IMR-90 (cell line): ENCODE results near the gene NMT1. TPM values are rescaled to one million over a fixed set of nuclear protein-coding genes. Genes with fewer than 3 reads are reported as not detected.

Experiments
- ATAC-seq: fragments of 200-7000 bp; cut with Tn5 transposase; 2 replicates; pipeline ENCODE4 v1.9.1; 2020; ENCODE audit warnings: low read depth, mild to moderate bottlenecking, moderate library complexity
- BruUV-seq: library from RNA; stranded (reverse); fragments of 400-500 nt; replicated peaks from 2 replicates; lab custom pipeline; 2021; lab: Mats Ljungman, UMichigan
- CTCF ChIA-PET: fragments of 300-600 bp; formaldehyde crosslinking; extraction: SDS; loops from one replicate; lab custom pipeline; 2021; ENCODE audit warnings: antibody characterized with exemption; lab: Yijun Ruan, JAX
- POLR2A ChIA-PET: fragments of 300-600 bp; sonication (Branson Sonifier 250); formaldehyde crosslinking; loops from one replicate; lab custom pipeline; 2022; ENCODE audit warnings: antibody characterized with exemption; ENCODE audit not compliant: unreplicated experiment; lab: Charles Lee
- DNase-seq: peaks from one replicate; pipeline ENCODE4 v3.0.0; 2013
- H2AFZ ChIP-seq: replicated peaks from 2 replicates; pipeline ENCODE3; 2013; ENCODE audit warnings: low read length, mild to moderate bottlenecking; ENCODE audit not compliant: poor library complexity
- H2AK5ac ChIP-seq: 2 replicates; pipeline ENCODE4 v1.6.1; 2013; ENCODE audit warnings: low read depth, low read length, inconsistent platforms
- H2AK9ac ChIP-seq: replicated peaks from 2 replicates; pipeline ENCODE3; 2013; ENCODE audit warnings: mild to moderate bottlenecking, low read depth, low read length, moderate library complexity; ENCODE audit not compliant: poor library complexity
- H2BK120ac ChIP-seq: 2 replicates; pipeline ENCODE4 v1.6.1; 2013; ENCODE audit warnings: low read depth, low read length, inconsistent platforms
- H2BK15ac ChIP-seq: 3 replicates; pipeline ENCODE4 v1.6.1; 2013; ENCODE audit warnings: low read depth, low read length, inconsistent platforms
- H2BK20ac ChIP-seq: 2 replicates; pipeline ENCODE4 v1.6.1; 2013; ENCODE audit warnings: low read depth, mild to moderate bottlenecking, inconsistent platforms, low read length, moderate library complexity
- H2BK5ac ChIP-seq: 2 replicates; pipeline ENCODE4 v1.6.1; 2013; ENCODE audit warnings: mild to moderate bottlenecking, low read depth, low read length, inconsistent platforms; ENCODE audit not compliant: poor library complexity, severe bottlenecking
- H3K14ac ChIP-seq: replicated peaks from 2 replicates; pipeline ENCODE4 v1.6.1; 2013; ENCODE audit warnings: low read depth, low read length, inconsistent platforms
- H3K18ac ChIP-seq: 2 replicates; pipeline ENCODE4 v1.6.1; 2013; ENCODE audit warnings: low read depth, low read length, control low read depth
- H3K23ac ChIP-seq: 2 replicates; pipeline ENCODE4 v1.6.1; 2013; ENCODE audit warnings: low read depth, low read length, inconsistent platforms
- H3K27ac ChIP-seq: 2 replicates; pipeline ENCODE4 v1.5.1; 2013; ENCODE audit warnings: mild to moderate bottlenecking, control low read depth, low read length; ENCODE audit not compliant: insufficient read depth
- H3K27me3 ChIP-seq: 2 replicates; pipeline ENCODE4 v1.6.1; 2013; ENCODE audit warnings: low read length; ENCODE audit not compliant: control insufficient read depth, insufficient read depth
- H3K36me3 ChIP-seq: 2 replicates; pipeline ENCODE4 v1.6.1; 2013; ENCODE audit warnings: low read length, mixed read lengths; ENCODE audit not compliant: control insufficient read depth, insufficient read depth
- H3K4ac ChIP-seq: 2 replicates; pipeline ENCODE4 v1.6.1; 2013; ENCODE audit warnings: low read depth, low read length, inconsistent platforms
- H3K4me1 ChIP-seq: 2 replicates; pipeline ENCODE4 v1.6.1; 2013; ENCODE audit warnings: low read length, mixed read lengths; ENCODE audit not compliant: control insufficient read depth, insufficient read depth
- H3K4me2 ChIP-seq: 2 replicates; pipeline ENCODE4 v1.6.1; 2013; ENCODE audit warnings: low read depth, mild to moderate bottlenecking, control low read depth, low read length, moderate library complexity
- H3K4me3 ChIP-seq: 2 replicates; pipeline ENCODE4 v1.5.1; 2013; ENCODE audit warnings: low read depth, mild to moderate bottlenecking, control low read depth, low read length, moderate library complexity; ENCODE audit not compliant: insufficient read depth
- H3K56ac ChIP-seq: 2 replicates; pipeline ENCODE4 v1.6.1; 2013; ENCODE audit warnings: low read length, inconsistent platforms; ENCODE audit not compliant: insufficient read depth; ENCODE audit errors: extremely low read depth
- H3K79me1 ChIP-seq, 2 experiments: 2 replicates each; pipeline ENCODE4 v1.6.1; 2013; ENCODE audit warnings: low read length in 2 of 2, inconsistent platforms in 1 of 2, low read depth in 1 of 2
- H3K9ac ChIP-seq: 2 replicates; pipeline ENCODE4 v1.6.1; 2013; ENCODE audit warnings: low read depth, low read length, control low read depth
- H3K9me1 ChIP-seq: 2 replicates; pipeline ENCODE4 v1.6.1; 2013; ENCODE audit warnings: low read length, inconsistent platforms; ENCODE audit not compliant: insufficient read depth
- H3K9me3 ChIP-seq: 2 replicates; pipeline ENCODE4 v1.6.1; 2013; ENCODE audit warnings: low read length; ENCODE audit not compliant: control insufficient read depth, insufficient read depth
- H4K20me1 ChIP-seq: 2 replicates; pipeline ENCODE4 v1.6.1; 2013; ENCODE audit warnings: low read length, inconsistent platforms; ENCODE audit not compliant: insufficient read depth
- H4K5ac ChIP-seq: 2 replicates; pipeline ENCODE4 v1.6.1; 2013; ENCODE audit warnings: mild to moderate bottlenecking, low read depth, low read length, control low read depth
- H4K8ac ChIP-seq, 2 experiments: 2 replicates each; pipeline ENCODE4 v1.6.1; 2013; ENCODE audit warnings: low read depth in 2 of 2, low read length in 2 of 2, control low read depth in 1 of 2, inconsistent platforms in 1 of 2
- H4K91ac ChIP-seq: 2 replicates; pipeline ENCODE4 v1.6.1; 2013; ENCODE audit warnings: low read depth, low read length, inconsistent platforms; ENCODE audit not compliant: insufficient read depth
- FOS ChIP-seq: fragments of 150-350 bp; IDR thresholded peaks from 2 replicates; pipeline ENCODE4 v1.6.1; 2016; ENCODE audit warnings: low read depth, low read length
- SMC3 ChIP-seq: fragments of 150-350 bp; IDR thresholded peaks from 2 replicates; pipeline ENCODE4 v1.6.1; 2016; ENCODE audit warnings: low read depth, mild to moderate bottlenecking, antibody characterized with exemption, low read length, moderate library complexity
- WGBS, 2 experiments: methylation state at CpG; one replicate each; pipeline versions ENCODE4 v1.1.5 to v1.1.7; 2013; ENCODE audit warnings: missing lambda C conversion rate in 2 of 2; ENCODE audit not compliant: insufficient read length in 1 of 2; ENCODE audit errors: extremely low coverage in 2 of 2; 5-methylcytosine and 5-hydroxymethylcytosine counted together
- dilution Hi-C: fragments of 300-500 bp; cut with HindIII; formaldehyde crosslinking; loops from one replicate; pipeline ENCODE4 v1.14.3; 2018; ENCODE audit warnings: low sequenced_read_pairs; ENCODE audit not compliant: unreplicated experiment
- in situ Hi-C: fragments of 300-500 bp; cut with MboI; formaldehyde crosslinking; loops from 3 replicates; pipeline ENCODE4 v1.14.3; 2019; ENCODE audit warnings: low sequenced_read_pairs, inconsistent platforms, mixed read lengths
- intact Hi-C: fragments of 100-400 bp; cut with micrococcal nuclease; formaldehyde crosslinking; loops from 2 replicates; pipeline ENCODE4 v1.10.0; 2022
- polyA plus RNA-seq, 3 experiments: library from polyadenylated mRNA; depleted of rRNA; stranded (reverse); fragments of >200 nt; gene quantifications; 2 replicates each; pipeline ENCODE4 v1.2.3, GENCODE V29; 2012; ENCODE audit warnings: low replicate concordance in 1 of 3
- total RNA-seq: library from RNA; depleted of rRNA; stranded (reverse); fragments of >200 nt; gene quantifications from 2 replicates; pipeline ENCODE4 v1.2.3, GENCODE V29; 2012

Gene NMT1
- total and polyA plus RNA-seq, 2 of the 4 experiments (the other 2 are of a cell fraction): 38.0 to 60.6 TPM

- no peak overlapping the region for H2AK5ac ChIP-seq
- no peaks in the 10 kb centered on the region for H3K9me3 ChIP-seq
- H4K5ac ChIP-seq: no peak overlapping the region
- dilution Hi-C loops (no loop called here), in situ Hi-C loops (loop anchor here (5.0 kb wide), 1 partner anchor 101 kb away; no protein-coding TSS in a partner anchor), intact Hi-C loops (no loop called here)
- H2BK20ac ChIP-seq: no peak overlapping the region
- BruUV-seq: no TSS peak
- H2BK5ac ChIP-seq: no peak overlapping the region
- ChIA-PET POLR2A (interaction anchor here (0.6 kb wide), 1 partner anchor 219 kb away, joined by 6 read pairs; no protein-coding TSS in a partner anchor), CTCF (interaction anchor here (1.3 kb wide), 1 partner anchor 93 kb away, joined by 5 read pairs; no protein-coding TSS in a partner anchor)
- no peak overlapping the region for H3K18ac ChIP-seq
- H3K4me2 ChIP-seq: no peak overlapping the region; the same call in 1 of the 2 replicates
- H3K36me3 ChIP-seq: no peaks in the 10 kb centered on the region
- no peak for TF ChIP-seq SMC3
- TF ChIP-seq FOS: no peak
- no peak for DNase-seq
- H2AFZ ChIP-seq: peak overlapping the region; percentile 39
- no peak overlapping the region for H3K56ac ChIP-seq
- no peak overlapping the region for H2BK120ac ChIP-seq
- no peaks in the 10 kb centered on the region for H3K79me1 ChIP-seq
- H4K20me1 ChIP-seq: no peaks in the 10 kb centered on the region
- no peak overlapping the region for H2AK9ac ChIP-seq
- ATAC-seq: peak; percentile 57
- H3K27me3 ChIP-seq: peaks cover under 1% of the 10 kb centered on the region; the same call in 1 of the 2 replicates
- H4K91ac ChIP-seq: no peak overlapping the region
- no peak overlapping the region for H2BK15ac ChIP-seq
- no peak overlapping the region for H3K9ac ChIP-seq
- no peak overlapping the region for H3K4ac ChIP-seq
- H3K14ac ChIP-seq: no peak overlapping the region
- peaks cover 10% of the 10 kb centered on the region; the same call in 1 of the 2 replicates for H3K4me1 ChIP-seq
- no peaks in the 10 kb centered on the region; the same call in 1 of the 2 replicates for H3K9me1 ChIP-seq
- 21% methylated on average over 3 of the region's 17 CpGs; no CpG with 5 or more reads in 1 of the 2 experiments for WGBS, 2 experiments
- no peak overlapping the region for H3K23ac ChIP-seq
- no peak overlapping the region for H4K8ac ChIP-seq
- no peak overlapping the region for H3K4me3 ChIP-seq
- no peak overlapping the region for H3K27ac ChIP-seq
These were observed 47.8 kb upstream of the NMT1 start for GRCh38 chr17:45013021-45013997.
